HG02678 (cell line): ENCODE data around the gene NPAS2.

Source experiments
- ATAC-seq: cut with Tn5 transposase; IDR thresholded peaks from one replicate; pipeline ENCODE4 v1.9.1; 2021; ENCODE audit warnings: mild to moderate bottlenecking, moderate library complexity; ENCODE audit not compliant: unreplicated experiment

The NPAS2 gene

DNA sequence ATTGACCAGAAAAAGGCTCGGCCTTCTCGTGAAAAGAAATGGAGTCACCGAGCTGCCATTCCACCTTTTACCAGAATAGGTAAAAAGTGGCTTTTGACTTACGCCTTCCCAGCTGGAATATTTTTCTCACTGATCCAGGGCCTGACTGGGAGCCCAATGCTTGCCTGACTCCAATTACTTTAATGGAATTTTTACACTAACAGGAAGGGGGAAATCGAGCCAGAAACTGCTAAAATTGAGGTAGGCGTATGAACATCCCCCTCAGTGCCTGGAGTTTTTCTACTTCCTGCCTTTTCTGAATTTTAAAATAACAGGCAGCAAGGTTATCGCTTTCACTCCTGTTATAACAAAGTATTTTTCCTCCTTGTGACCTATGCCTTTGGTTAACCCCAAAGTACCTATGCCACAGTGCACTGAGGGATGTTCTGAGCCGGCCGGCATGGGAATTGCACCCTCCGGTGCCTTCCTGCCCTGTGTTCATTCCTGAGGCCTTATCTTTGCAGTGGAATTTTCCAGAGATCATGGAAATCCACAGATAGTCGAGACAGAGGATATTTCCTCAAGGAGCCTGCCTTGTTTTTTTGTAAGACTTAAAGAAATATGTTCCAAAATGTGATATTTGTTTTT, 163.9 kb downstream of the NPAS2 start:
- ATAC-seq = no peak

- peak; percentile 70 for ATAC-seq
Observed at GRCh38 chr2:100984892-100985307, 165.0 kb downstream of the NPAS2 start.

GRCh38 chr2:100986157-100986556, 166.2 kb downstream of the NPAS2 start:
- no peak for ATAC-seq

DNA sequence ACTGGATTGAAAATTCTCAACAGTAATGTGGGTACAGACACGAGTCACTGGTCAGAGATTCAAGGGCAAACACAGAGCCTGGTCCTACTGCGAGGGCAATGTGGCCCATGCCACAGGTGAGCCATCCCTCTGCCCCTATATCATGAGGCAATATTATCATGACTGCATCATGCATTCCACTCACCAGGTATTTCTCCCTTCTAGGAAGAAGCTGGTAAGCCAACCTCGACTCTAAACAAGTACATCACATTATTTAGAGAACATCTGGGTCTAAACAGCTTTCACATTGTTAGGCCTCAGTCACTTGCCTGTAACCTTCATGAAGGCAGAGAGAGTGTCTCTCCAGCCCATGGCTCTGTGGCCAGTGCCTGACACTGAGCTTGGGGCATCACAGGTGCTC, 167.6 kb downstream of the NPAS2 start:
- ATAC-seq = no peak

DNA sequence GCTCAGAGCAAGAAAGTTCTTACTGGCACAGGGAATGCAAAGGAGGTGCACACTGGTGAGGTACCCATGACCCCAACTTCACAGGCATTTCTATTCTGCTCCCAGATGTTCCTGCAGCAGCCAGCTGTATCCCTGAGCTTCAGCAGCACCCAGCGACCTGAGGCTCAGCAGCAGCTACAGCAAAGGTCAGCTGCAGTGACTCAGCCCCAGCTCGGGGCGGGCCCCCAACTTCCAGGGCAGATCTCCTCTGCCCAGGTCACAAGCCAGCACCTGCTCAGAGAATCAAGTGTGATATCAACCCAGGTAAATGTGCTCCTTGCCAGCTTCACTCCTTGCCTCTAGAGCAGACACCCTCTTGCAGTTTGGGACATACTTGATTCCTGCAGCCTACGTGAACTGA, 168.0 kb downstream of the NPAS2 start:
- no peak for ATAC-seq

- ATAC-seq = no peak
Observed at GRCh38 chr2:100988630-100989417, 168.9 kb downstream of the NPAS2 start.

DNA sequence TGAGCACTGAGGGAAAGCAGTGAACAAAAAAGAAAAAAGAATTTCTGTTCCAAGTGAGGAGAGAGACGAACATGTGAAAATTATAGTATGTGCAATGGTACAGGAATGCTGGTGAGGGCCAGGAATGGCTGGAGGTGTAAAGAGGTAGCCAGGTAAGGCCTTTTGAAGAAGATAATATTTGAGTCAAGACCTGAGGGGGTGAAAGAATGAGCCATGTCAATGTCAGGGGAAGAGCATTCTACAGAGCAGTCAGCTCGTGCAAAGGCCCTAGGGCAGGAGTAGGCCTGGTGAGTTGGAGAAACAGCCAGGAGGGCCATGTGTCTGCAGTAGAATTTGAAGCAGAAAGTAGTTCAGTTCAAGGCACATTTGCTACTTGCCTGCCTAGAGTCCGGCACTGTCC, 169.7 kb downstream of the NPAS2 start:
- ATAC-seq = no peak

DNA sequence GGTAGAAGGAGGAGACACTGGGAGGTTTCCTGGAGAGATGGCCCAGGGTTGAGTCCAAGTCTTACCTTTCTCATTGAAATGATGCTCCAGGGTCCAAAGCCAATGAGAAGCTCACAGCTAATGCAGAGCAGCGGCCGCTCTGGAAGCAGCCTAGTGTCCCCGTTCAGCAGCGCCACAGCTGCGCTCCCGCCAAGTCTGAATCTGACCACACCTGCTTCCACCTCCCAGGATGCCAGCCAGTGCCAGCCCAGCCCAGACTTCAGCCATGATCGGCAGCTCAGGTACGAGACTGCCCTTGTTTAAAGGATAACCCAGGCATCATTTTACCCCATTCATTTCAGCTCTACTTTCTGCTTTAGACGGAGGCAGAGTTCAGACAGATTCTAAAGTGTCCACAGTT, 170.2 kb downstream of the NPAS2 start:
- ATAC-seq = no peak

GRCh38 chr2:100990650-100991403, 170.9 kb downstream of the NPAS2 start:
- no peak for ATAC-seq

DNA sequence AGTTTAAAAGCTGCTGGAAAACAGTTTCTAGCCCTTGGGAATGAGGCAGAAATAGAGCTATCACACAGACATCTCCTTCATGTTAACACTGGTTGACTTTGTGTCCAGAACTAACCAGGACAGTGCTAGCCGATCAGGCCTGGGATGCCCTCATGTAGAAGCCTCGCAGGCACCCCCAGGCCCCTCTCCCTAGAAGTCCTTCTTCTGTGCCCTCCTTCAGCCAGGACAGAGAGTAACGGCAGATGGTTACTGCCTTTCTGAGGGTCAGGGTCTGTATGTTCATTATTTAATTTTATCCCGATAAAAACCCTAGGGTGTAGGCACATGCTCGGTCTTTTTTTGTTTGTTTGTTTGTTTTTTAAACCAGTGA, 171.4 kb downstream of the NPAS2 start:
- no peak for ATAC-seq

GRCh38 chr2:100992262-100992661, 172.3 kb downstream of the NPAS2 start:
- no peak for ATAC-seq

DNA sequence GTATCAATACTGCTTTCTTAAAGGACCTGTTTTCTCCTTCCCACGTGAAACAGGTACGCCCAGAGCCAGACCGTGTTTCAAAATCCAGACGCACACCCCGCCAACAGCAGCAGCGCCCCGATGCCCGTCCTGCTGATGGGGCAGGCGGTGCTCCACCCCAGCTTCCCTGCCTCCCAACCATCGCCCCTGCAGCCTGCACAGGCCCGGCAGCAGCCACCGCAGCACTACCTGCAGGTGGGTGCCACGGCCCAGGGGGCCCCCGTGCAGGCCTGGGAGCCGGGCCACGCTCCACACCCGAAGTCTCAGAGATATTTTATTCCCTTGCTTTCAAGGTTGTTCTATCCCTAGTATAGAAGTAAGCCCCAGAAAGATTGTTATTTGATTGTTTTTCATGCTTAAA, 173.4 kb downstream of the NPAS2 start:
- ATAC-seq = no peak

DNA sequence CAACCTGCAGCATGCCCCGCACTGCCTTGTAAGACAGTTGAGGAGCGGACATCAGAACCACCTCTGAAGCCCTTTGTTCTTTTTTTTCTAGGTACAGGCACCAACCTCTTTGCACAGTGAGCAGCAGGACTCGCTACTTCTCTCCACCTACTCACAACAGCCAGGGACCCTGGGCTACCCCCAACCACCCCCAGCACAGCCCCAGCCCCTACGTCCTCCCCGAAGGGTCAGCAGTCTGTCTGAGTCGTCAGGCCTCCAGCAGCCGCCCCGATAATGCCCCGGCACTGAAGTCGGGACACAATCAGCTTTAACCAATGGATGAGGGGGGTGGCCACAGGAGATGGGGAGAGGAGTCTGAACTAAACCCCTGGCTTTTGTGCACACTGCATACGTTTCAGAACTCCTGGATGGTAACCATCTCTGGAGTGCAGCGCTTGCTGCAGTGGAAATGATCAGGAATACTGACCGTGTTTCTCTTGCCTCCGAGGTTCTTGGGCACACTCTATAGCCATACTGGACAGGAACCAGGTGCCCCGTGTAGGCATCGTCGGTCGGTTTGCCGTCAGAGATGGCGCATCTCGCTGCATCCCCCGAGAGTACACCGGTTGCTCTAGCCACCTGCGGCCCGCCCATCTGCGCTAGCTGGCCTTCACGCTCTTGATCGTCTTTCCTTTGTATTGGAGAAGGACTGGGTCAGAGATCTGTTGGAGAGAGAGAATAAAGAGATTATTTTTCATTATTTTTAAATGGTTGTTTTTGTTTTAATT, 175.6 kb downstream of the NPAS2 start:
- ATAC-seq = no peak

DNA sequence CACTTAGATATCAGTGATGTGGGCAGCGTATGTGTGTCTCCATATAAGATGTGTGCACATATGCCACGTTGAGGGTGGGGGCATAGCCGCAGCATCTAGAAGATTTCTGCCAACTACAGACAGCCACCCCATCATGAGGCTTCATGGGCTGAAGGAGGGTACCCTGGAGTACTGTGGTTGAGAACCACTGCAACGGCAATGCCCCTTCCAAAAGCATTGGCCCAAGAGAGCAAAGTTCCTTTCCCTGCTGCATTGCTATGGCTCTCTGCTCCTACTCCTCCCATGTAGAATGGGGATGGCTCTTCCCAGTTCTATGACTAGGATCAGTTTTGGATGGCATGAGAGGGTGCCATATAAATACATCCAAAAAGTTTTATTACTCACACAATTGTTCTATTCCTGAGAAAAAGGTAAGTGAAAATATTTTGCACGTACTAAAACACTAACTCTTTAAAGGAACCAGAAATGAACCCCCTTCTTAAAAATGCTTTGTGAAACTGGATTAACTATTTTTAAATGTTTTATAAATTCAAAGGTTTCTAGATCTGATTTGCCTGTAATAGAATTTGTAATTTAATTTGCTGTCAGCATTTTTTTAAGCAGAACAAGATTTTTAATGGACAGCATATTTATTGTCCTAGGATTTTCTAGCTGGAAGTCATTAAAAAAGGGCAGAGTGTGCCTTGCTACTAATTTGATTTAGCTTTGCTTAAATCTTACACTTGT, 177.7 kb downstream of the NPAS2 start:
- ATAC-seq = no peak

DNA sequence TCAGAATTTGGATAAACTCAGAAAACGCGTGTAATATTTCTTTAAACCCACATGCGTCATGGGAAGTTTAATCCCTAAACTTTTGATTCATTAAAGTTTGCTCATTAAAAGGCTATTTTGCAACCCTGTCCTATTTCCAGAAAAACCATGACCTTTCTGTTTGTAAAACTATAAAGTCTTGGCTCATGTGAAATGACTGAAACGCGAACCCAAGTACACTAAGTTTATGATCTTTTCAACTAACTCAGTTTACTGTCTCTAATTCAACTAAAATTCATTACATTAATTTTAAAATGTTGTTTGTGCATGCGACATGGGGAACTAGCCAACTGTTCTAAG, 178.3 kb downstream of the NPAS2 start:
- ATAC-seq = no peak

- no peak for ATAC-seq
Observed at GRCh38 chr2:100999995-101000394, 180.1 kb downstream of the NPAS2 start.

DNA sequence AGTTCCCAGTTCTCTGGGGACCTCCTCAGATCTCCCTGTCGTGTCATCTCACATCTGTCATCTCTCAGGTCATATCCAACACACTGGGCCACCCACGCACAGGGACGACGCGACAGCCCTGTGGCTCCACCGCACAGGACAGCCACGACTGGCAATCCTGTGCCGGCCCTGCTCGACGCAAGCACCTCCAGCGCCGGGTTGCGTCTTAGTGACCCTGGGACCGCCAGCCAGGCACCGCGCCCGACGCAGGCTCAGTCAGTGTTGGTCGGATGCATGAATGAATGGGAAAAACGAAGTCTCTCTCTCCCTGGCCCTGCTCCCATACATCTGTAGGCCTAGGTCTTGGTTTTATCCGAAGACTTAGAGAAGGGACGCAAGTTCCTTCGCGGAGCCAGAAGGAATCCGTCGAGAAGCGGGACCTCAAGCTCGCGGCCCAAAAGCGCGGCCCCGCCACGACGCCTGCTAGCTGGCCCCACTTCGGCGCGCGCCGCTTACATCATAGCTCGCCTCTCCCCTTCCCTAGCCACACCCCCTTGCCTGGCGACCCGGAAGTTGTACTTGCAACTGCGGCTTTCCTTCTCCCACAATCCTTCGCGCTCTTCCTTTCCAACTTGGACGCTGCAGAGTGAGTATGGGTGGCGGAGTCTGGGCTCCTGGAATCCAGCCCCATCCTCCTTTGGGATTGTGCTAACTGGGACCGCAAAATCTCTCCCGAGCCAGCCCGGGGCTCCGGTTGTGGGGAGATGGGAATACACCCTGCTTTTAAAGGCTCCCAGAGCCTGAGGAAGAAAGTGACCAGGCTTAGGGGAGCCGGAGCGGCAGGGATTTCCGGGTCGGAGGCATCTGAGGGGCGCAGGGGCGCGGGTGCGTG, 182.0 kb downstream of the NPAS2 start, which contains the start of gene RPL31:
TSS of gene RPL31 (plus strand) at position 599 of the 871 bp plus-strand sequence. CDS start 413 bp downstream, outside the sequence.
- ATAC-seq = peak; percentile 97

DNA sequence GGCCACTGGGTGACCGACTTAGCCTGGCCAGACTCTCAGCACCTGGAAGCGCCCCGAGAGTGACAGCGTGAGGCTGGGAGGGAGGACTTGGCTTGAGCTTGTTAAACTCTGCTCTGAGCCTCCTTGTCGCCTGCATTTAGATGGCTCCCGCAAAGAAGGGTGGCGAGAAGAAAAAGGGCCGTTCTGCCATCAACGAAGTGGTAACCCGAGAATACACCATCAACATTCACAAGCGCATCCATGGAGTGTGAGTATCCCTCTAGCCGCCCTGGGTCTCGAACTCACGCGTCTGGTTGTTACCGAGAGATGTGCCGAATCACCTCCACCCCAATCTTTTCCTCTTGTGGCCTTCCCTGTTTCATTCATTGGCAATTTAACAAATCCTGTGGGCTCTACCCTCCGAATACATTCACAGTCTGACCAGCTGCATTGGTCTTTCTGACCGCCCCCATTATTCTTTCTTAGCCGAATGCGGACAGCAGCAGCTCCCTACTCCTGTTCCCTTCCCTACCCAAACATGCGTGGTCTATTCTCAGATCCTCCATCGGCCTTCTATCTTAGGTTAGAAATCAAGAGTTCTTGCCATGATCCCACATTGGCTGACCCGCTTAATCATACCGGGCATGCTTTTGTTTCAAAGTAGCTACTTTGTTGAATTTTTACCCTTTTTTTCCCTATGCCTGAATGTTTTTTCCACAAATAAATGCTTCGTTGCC, 182.8 kb downstream of the NPAS2 start:
- ATAC-seq = no peak

GRCh38 chr2:101003278-101003775, 183.4 kb downstream of the NPAS2 start:
- ATAC-seq = no peak
